GM18873 (cell line): ENCODE measurements around the gene USE1.

Source experiments
- ATAC-seq: cut with Tn5 transposase; IDR thresholded peaks from one replicate; pipeline ENCODE4 v1.9.1; 2021; ENCODE audit warnings: mild to moderate bottlenecking, moderate library complexity, moderate number of reproducible peaks; ENCODE audit not compliant: unreplicated experiment, low FRiP score

USE1 gene

DNA sequence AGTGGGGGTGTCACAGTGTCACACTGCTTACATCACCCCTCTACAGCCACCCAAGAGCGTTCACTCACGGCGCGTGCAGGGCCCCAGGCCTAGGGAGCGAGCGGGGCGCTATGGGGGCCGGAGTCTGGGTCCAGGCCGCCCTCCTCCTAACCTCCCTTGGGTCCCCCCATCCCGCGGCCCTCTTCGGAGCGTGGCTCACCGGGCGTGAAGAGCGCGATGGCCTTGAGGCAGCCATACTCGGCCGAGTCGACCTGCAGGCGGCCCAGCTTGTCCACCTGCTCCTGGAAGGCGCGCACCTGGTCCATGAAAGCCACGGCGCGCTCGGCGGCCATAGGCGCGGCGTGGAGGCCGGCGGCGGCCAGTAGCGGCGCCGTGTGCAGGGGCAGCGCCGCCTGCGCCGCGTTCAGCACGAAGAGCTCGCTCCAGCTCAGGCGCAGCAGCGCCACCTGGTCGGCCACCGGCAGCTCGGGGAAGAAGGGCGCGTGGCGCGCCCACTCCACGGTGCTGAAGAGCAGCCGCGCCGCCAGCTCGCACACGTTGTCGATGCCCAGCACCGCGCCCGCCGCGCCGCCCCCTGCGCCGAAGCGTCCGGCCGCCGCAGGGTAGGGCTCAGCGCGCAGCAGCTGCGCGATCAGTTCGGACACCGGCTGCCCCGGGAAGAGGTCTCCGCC lies 20.3 kb downstream of the USE1 start:
- peak; percentile 43 for ATAC-seq

DNA sequence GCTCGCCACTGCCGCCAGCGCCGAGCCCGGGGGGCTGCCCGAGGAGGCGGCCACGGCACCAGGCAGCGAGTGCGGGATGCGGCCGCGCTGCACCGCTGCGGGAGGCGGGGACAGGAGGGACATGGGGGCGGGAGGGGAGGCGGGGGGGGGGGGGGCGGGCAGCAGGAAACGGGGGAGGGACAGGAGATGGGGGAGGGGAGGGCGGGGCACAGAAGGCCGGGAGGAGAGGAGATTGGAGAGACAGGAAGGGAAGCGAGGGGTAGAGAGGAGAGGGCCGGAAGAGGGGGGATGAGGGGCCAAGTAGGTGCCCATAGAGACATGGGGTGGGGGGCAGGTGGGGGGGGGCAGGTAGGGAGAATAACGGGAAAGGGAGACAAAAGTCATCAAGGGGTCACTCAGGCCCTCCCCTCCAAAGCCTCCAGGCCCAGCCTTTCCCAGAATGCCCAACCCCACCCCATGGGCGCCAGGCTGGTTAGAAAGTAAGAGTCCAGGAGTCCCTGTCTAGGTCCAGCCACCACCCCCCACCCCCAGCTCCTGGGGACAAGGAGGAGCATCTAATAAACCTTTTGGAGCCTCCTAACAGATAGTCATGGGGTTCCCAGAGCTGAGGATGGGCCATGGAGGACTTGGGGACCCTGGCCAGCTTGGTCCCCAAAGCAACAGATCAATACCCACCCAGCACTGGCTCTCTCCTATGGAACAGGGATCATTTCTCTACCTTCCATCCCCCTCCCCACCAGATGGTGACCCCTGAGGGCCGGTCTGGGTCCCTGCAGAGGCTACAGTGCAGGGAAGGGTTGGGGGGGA lies 21.0 kb downstream of the USE1 start:
- ATAC-seq: no peak

DNA sequence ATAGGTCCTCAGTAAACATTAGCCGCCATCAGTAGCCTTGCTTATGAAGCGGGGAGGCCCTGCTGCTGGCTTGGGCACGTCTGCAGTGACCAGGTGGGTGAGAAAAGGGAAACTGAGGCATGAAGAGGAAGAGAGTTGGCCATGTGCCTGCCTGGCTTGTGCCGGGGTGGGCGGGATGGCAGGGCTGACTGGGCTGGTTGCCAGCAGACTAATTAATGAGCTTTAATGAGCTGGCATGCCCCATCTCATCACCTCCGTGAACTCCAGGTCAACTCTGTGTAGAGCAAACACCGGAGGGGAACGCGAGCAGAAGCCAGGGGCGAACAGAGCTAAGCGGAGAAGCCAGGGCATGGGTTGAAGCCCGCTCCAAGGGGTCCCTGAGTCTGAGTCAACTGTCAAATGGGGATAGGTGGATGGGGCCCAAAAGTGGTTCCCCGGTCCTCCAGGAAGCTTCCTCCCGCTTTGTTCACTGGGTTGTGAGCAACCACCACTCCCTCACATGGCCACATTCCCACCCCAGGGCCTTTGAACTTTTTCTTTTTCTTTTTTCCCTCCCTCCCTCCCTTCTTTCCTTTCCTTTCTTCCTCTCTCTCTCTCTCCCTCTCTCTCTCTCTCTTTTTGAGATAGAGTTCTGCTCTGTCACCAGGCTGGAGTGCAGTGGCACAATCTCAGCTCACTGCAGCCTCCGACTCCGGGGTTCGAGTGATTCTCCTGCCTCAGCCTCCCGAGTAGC lies 21.8 kb downstream of the USE1 start:
- no peak for ATAC-seq

DNA sequence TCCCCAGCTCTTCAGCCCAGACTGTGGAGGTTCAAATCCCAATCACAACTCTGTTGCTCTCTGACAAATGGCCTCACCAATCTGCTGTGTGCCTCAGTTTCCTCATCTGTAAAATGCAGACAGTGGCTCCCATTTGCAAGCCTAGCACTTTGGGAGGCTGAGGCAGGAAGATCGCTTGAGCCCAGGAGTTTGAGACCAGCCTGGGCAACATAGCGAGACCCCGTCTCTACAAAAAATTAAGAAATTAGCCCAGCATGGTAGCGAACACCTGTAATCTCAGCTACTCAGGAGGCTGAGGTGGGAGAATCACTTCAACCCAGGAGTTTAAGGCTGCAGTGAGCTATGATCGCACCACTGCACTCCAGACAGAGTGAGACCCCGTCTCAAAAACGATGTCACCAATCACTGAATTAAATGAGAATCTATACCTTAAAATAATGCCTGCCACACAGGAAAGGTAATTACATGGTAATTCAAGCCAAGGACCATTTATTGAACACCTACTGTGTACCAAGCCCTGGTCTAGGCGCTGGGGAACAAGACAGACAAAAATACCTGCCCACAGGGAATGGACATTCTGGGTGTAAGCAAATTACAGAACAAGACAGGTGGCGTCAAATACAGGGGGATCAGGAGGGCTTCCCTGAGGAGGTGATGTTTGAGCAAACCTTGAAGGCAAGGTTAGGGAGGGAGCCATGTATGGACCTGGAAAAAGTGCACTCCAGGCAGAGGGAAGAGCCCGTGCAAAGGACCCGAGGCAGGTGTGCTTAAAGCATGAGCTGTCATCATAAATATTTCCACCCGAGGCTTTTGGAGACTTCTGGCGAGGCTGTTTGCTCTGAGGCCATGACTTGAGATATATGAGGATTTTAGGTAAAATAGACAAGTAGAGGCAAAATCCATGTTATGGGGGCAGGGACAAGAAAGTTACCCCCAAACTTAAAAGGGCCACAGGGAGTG lies 22.9 kb downstream of the USE1 start:
- ATAC-seq: no peak

GRCh38 chr19:17240062-17240752 lies 25.1 kb downstream of the USE1 start:
- ATAC-seq: no peak

DNA sequence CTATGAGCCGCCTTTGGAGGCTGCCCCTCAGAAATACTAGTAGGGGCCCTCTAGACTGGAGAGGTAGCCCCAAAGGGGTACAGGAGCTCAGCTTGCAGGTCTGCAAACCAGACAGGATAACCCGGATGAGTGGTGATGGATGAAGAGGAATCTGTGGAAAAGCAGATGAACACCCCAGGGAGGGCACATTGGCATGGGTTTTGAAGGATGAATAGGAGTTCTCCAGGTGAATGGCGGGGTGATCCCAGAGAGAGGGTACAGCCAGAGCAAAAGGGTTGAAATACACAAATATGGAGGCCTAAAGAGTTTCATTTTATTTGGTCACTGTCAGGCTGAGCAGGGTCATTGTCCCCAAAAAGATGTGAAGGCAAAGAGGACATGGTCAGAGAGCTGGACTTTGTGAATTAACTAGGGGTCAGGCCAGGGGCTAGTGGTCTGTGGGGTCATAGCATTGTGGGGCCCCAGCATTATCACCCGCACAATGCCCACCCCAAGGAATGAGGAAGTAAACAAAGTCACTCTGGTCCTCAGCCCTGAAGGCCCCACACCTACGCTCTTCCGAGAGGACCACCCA lies 25.8 kb downstream of the USE1 start:
- no peak for ATAC-seq

GRCh38 chr19:17242431-17243208 lies 27.5 kb downstream of the USE1 start:
- ATAC-seq: no peak

DNA sequence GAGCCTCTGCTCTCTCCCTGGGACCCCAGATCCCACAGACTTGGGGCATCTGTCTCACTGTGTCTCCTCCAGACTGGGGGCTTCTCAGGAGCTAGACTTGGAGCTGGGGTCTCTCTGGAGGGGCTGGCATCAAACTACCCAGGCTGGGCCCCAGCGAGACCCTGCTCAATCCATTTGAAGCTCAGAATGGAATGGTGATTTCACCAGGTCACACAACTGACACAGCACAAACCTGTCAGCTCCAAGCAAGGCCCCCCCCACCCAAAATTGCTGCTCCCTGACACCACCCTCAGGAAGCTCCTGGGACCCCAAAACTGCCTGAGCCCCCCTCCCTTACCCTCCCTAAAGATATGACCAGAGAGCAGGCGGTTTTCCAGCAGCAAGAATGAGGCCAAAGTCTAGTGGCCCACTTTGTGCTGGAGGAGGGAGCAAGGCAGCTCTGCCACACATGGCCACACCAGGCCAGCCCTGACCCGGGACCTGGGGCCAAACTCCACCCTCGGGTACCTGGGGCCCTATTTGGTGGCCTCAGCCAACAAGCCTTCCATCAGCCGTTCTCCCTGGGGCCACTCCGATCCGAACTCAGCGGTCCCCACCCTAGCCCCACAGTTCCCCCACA lies 28.2 kb downstream of the USE1 start:
- no peak for ATAC-seq

DNA sequence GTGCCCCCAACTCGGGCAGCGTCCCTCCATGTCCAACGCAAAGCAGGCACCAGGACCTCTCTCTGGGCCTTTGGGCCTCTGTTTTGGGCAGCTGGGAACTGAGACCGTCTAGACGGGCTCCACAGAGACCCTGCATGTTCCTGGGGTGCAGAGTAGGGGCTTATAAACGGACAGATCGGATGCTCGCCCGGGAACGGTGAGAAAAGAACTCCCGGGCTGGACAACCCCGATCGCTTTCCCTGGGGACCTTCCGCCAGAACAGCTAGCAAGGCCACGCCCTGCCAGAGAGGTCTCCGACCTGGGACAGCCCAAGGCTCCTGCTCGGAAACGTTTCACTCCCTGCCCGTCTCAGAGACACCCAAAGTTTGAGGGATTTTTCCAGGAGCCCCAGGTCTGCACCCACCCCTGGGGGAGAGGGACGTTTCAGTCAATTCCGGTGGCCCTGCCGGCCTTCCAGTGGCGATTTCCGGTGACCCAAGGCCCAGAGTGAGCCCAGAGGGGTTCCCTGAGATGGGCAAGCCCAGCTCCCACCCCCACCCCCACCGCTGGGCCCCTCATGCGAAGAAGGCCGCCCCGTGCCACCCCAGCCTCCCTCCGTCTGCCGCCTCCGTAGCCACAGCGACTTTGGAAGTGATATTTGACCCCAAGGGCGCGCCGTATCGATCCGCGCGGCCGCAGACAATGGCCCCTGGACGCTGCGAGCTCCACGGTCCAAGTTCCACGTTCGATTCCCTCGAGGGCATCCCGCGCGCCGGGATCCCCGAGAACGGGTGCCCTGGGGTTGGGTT lies 28.9 kb downstream of the USE1 start:
- ATAC-seq: no peak

DNA sequence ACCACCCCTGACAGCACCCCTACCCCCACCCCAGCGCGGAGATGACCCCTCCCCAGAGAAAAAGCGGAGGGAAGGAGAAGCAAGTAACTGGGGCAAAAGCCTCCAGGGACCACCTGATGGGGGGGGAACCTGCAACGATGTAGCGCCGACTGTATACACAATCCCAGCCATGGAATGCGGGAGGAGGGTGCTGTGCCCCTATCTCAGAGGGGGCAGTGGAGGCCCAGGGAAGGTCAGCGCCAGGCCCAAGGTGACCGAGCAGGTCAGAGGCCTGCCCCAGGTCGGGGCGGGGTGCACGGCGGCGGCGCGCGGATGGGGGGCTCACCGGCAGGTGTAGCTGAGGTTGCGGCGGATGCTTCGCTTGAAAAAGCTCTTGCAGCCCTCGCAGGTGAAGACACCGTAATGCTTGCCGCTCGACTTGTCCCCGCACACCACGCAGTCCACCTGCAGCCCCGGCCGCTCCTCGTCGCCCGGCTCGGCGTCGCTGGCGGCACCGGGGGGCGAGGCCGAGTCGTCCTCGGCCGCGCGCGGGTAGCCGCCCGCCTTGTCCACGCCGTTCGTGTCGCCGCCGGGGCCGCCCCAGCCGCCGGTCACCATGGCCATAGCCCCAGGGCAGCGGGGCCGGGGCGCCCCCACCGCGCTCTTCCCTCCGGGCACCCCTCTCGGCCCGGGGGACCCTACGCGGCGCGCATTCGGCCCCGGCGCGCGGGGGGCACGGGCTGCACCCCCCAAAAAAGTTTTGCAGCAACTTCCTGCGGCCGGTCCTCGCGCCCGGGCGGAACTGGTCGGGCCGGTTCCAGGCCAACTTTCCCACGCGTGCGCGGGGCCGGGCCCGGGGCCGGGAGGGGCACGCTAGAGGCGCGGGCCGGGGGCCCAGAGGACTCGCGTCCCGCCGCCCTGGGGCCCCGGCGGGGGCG lies 29.7 kb downstream of the USE1 start:
- ATAC-seq: no peak

- no peak for ATAC-seq
These were observed 30.4 kb downstream of the USE1 start, which contains the start of gene NR2F6 for GRCh38 chr19:17245535-17245984. Gene NR2F6, minus strand, starts transcription at chr19:17245919. Its CDS starts 699 bp downstream, at chr19:17245220.

DNA sequence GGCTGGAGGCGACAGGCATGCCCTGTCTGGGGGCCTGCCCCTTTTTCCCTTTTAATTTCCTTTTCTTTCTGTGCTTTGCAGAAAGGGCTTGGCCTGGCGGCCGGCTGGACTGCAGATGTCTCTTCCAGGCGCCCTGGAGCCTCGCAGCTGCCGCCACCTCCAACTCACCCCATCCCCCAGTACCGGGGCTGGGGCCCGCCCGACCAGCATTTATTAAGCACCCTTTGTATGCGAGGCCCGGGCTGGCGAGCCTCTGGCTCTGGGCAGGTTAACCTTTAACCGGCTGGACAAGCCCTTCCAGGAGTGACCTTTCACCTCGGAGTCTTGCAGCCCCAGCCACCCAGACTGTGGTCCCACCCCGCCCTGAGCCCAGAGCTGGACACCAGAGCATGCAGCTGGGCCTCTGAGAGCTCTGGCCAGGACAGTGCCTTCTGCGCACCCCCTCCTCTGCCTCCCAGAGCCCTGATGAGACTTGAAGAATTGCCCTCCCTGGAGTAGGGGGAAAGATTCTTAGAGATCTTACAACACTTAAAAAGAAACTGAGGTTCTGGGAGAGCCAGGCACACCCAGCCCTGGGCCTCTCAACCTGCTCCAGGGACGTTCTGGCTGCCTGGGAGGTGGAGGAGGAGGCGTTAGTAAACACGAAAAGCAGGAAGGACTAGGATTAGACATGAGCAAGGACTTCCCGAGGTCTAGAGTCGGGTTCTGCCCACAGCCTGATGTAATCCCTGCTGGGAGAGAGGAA lies 31.7 kb downstream of the USE1 start:
- ATAC-seq: no peak

DNA sequence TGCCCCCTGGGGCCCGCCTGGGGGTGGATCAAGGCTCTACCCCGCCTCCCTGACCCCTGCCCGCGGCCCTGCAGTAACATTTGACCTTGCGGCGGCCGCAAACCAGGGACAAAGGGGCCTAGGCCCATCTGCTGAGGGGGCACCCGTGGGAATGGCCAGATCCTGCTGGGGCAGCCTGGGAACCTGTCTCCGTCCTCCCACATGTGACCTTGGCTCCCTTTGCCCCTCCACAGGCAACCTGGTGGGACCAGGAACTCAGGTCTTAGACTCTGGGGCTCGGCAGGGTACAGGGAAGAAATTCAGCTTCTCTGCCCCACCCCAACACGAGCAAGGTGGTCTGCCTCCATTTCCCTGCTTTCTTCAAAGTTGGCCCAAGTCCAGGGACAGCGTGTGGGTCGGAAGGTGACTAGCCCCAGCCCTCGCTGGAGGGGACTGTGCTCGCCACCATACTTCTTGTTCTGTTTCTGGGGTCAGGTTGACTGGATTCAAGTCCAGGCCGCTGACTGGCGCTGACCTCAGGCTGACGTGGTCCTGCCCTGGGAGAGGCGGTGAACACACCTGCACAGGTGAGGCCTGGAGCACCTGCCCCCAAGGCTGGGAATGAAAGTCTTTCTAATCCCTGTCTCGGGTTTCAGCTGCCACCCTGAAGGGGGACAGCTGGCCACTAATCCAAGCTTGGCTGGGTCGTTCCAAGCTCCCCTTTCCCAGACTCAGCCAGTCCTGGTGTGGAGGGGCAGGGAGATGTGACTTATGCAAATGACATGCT lies 33.0 kb downstream of the USE1 start:
- no peak for ATAC-seq

DNA sequence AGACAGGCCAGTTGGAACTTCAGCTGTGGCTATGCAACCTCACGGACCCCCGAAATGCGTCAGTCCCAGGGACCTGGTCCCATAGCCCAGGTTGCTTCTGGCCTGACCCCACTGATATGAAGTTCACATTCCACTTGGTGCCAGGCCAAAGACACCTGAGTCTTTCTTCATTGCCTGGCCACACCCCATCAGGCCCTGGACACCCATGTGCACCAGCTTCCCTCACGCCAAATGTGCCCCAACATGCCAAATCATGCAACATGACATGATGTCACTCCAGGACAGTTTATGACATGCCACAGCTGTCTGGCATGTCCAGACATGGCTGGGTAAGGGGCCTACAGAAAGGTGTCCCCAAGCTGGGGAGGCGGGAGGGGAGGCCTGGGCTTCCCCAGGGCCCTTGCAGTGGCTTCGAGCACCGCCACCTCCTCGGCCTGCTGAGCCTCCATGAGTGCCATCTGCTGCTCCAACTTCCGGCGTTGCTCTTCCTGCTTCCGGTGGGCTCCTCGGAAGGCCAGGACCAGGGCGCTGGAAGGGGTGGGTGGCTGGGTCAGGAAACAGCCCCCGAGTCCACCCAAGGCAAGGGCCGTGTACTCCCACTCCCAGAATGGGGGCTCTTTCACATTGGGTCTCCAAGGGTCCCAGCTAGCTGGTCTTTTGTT lies 34.9 kb downstream of the USE1 start:
- no peak for ATAC-seq
